HCT116 (cell line): ENCODE results near the gene RNF39. TPM values are rescaled to one million over a fixed set of nuclear protein-coding genes. Genes with fewer than 3 reads are reported as not detected.

ENCODE experiments used
- ATAC-seq: fragments of 200-7000 bp; cut with Tn5 transposase; 2 replicates; pipeline ENCODE4 v1.9.1; 2020; ENCODE audit warnings: mild to moderate bottlenecking, moderate library complexity
- BruUV-seq: library from RNA; stranded (reverse); fragments of 400-500 nt; replicated peaks from 2 replicates; lab custom pipeline; 2021; lab: Mats Ljungman, UMichigan
- CTCF ChIA-PET: fragments of 300-600 bp; sonication (Branson Sonifier 250); formaldehyde crosslinking; loops from one replicate; lab custom pipeline; 2021; ENCODE audit warnings: antibody characterized with exemption; lab: Charles Lee
- POLR2A ChIA-PET: fragments of 300-600, 350-600 bp; sonication (Branson Sonifier 250); formaldehyde crosslinking; loops from one replicate; lab custom pipeline; 2021; ENCODE audit warnings: antibody characterized with exemption; lab: Charles Lee
- RAD21 ChIA-PET, 2 experiments: fragments of 300-600 bp; sonication (Branson Sonifier 250); formaldehyde crosslinking; loops; one replicate each; lab custom pipeline; 2023; ENCODE audit warnings: low total read pairs in 2 of 2; ENCODE audit not compliant: uncharacterized antibody in 2 of 2, unreplicated experiment in 2 of 2, low non-redundant PET in 1 of 2; lab: Charles Lee
- DNase-seq: peaks from one replicate; pipeline ENCODE4 v3.0.0-alpha.2; 2010; ENCODE audit warnings: low read depth, low spot score
- H2AFZ ChIP-seq: fragments of 200-600 bp; shearing (Covaris generic), sonication (generic); 2 replicates; pipeline ENCODE4 v1.6.1; 2017; ENCODE audit warnings: low read depth, mixed run types, mixed read lengths, antibody characterized with exemption, low read length; ENCODE audit not compliant: poor library complexity, severe bottlenecking
- H3K27ac ChIP-seq: 2 replicates; pipeline ENCODE4 v1.5.1; 2012; ENCODE audit warnings: low read depth, low read length
- H3K27me3 ChIP-seq: fragments of 200-600 bp; sonication (generic); 2 replicates; pipeline ENCODE4 v1.6.1; 2016; ENCODE audit warnings: mixed run types, low read length, mixed read lengths; ENCODE audit not compliant: insufficient read depth
- H3K36me3 ChIP-seq, 2 experiments: fragments of 200-500 bp in 1 of 2; fragments of 200-600 bp in 1 of 2; sonication (Bioruptor generic) in 1 of 2; sonication (generic) in 1 of 2; 2 replicates each; pipeline versions ENCODE4 v1.5.1 to v1.6.1; 2014 to 2016; ENCODE audit warnings: low read length in 2 of 2, inconsistent platforms in 1 of 2, mixed read lengths in 1 of 2, mixed run types in 1 of 2; ENCODE audit not compliant: insufficient read depth in 2 of 2, control insufficient read depth in 1 of 2
- H3K4me1 ChIP-seq, 2 experiments: fragments of 200-600 bp in 1 of 2; sonication (generic) in 1 of 2; 2 replicates each; pipeline versions ENCODE4 v1.5.1 to v1.6.1; 2012 to 2017; ENCODE audit warnings: low read length in 2 of 2, inconsistent platforms in 1 of 2, mild to moderate bottlenecking in 1 of 2, mixed read lengths in 1 of 2, mixed run types in 1 of 2, moderate library complexity in 1 of 2; ENCODE audit not compliant: insufficient read depth in 2 of 2, control insufficient read depth in 1 of 2
- H3K4me2 ChIP-seq: fragments of 200-600 bp; sonication (generic); 2 replicates; pipeline ENCODE4 v1.6.1; 2017; ENCODE audit warnings: mixed run types, low read length, mixed read lengths
- H3K4me3 ChIP-seq, 2 experiments: fragments of 200-600 bp in 1 of 2; sonication (generic) in 1 of 2; replicated peaks in 1 of 2; 2 replicates each; pipeline ENCODE4 v1.5.1; 2011 to 2016; ENCODE audit warnings: low read length in 2 of 2, control low read depth in 1 of 2, low read depth in 1 of 2, mild to moderate bottlenecking in 1 of 2, mixed read lengths in 1 of 2, mixed run types in 1 of 2
- H3K79me2 ChIP-seq: fragments of 200-600 bp; sonication (generic); 2 replicates; pipeline ENCODE4 v1.6.1; 2017; ENCODE audit warnings: mild to moderate bottlenecking, mixed run types, low read length, moderate library complexity, mixed read lengths; ENCODE audit not compliant: insufficient read depth
- H3K9ac ChIP-seq: fragments of 200-600 bp; sonication (generic); 2 replicates; pipeline ENCODE4 v1.6.1; 2016; ENCODE audit warnings: low read length, mixed read lengths
- H3K9me2 ChIP-seq: fragments of 200-600 bp; sonication (generic), shearing (Covaris generic); 2 replicates; pipeline ENCODE4 v1.6.1; 2017; ENCODE audit warnings: mixed run types, mild to moderate bottlenecking, moderate library complexity; ENCODE audit not compliant: insufficient read depth
- H3K9me3 ChIP-seq, 2 experiments: fragments of 200-500 bp in 1 of 2; fragments of 200-600 bp in 1 of 2; sonication (Bioruptor generic) in 1 of 2; sonication (generic) in 1 of 2; 2 replicates each; pipeline ENCODE4 v1.6.1; 2014 to 2017; ENCODE audit warnings: low read length in 2 of 2, mixed read lengths in 2 of 2, inconsistent platforms in 1 of 2, low read depth in 1 of 2, mild to moderate bottlenecking in 1 of 2, mixed run types in 1 of 2, moderate library complexity in 1 of 2; ENCODE audit not compliant: control insufficient read depth in 1 of 2, insufficient read depth in 1 of 2
- H4K20me1 ChIP-seq: fragments of 200-600 bp; sonication (generic), shearing (Covaris generic); 2 replicates; pipeline ENCODE4 v1.6.1; 2017; ENCODE audit warnings: mixed run types, mild to moderate bottlenecking, moderate library complexity; ENCODE audit not compliant: insufficient read depth
- ATF3 ChIP-seq: IDR thresholded peaks from 2 replicates; pipeline ENCODE4 v1.6.1; 2012
- CBX3 ChIP-seq: IDR thresholded peaks from 2 replicates; pipeline ENCODE4 v1.6.1; 2012; ENCODE audit warnings: low read depth
- CTCF ChIP-seq, 3 experiments: fragments of 200-600 bp in 1 of 3; sonication (generic) in 1 of 3; IDR thresholded peaks in 2 of 3; conservative IDR thresholded peaks in 1 of 3; 2 replicates each; pipeline ENCODE4 v1.5.1; 2012 to 2017; ENCODE audit warnings: low read depth in 2 of 3, low read length in 2 of 3, antibody characterized with exemption in 1 of 3, borderline replicate concordance in 1 of 3, control low read depth in 1 of 3, mild to moderate bottlenecking in 1 of 3, mixed read lengths in 1 of 3, mixed run types in 1 of 3, moderate library complexity in 1 of 3; ENCODE audit not compliant: insufficient read depth in 1 of 3
- EGR1 ChIP-seq: IDR thresholded peaks from 2 replicates; pipeline ENCODE4 v1.6.1; 2012; ENCODE audit warnings: low read depth
- ELF1 ChIP-seq: IDR thresholded peaks from 2 replicates; pipeline ENCODE4 v1.6.1; 2012; ENCODE audit warnings: low read depth, borderline replicate concordance
- JUND ChIP-seq: IDR thresholded peaks from 2 replicates; pipeline ENCODE4 v1.6.1; 2012
- MAX ChIP-seq: IDR thresholded peaks from 2 replicates; pipeline ENCODE4 v1.6.1; 2012
- POLR2A ChIP-seq: IDR thresholded peaks from 2 replicates; pipeline ENCODE4 v1.7.0; 2011; ENCODE audit warnings: borderline replicate concordance; ENCODE audit not compliant: insufficient read depth, insufficient read length; ENCODE audit errors: extremely low read depth
- RAD21 ChIP-seq: IDR thresholded peaks from 2 replicates; pipeline ENCODE4 v1.6.1; 2012; ENCODE audit warnings: low read depth, mild to moderate bottlenecking
- REST ChIP-seq: IDR thresholded peaks from 2 replicates; pipeline ENCODE4 v1.6.1; 2012; ENCODE audit warnings: low read depth
- SP1 ChIP-seq: IDR thresholded peaks from 2 replicates; pipeline ENCODE4 v1.6.1; 2012; ENCODE audit warnings: low read depth
- TCF7L2 ChIP-seq: IDR thresholded peaks from 2 replicates; pipeline ENCODE4 v1.7.0; 2011; ENCODE audit warnings: borderline replicate concordance, inconsistent platforms; ENCODE audit not compliant: insufficient read depth, insufficient read length; ENCODE audit errors: extremely low read depth
- ZBTB33 ChIP-seq: IDR thresholded peaks from 2 replicates; pipeline ENCODE4 v1.6.1; 2011; ENCODE audit warnings: mild to moderate bottlenecking, low read length, moderate library complexity; ENCODE audit not compliant: insufficient replicate concordance; ENCODE audit errors: extremely low read depth
- ZNF274 ChIP-seq: fragments of 200-500 bp; sonication (Bioruptor generic); IDR thresholded peaks from 2 replicates; pipeline ENCODE4 v1.6.1; 2014; ENCODE audit warnings: mild to moderate bottlenecking, low read depth, low read length, inconsistent platforms
- intact Hi-C: fragments of 100-400 bp; cut with micrococcal nuclease; formaldehyde crosslinking; loops from 2 replicates; pipeline ENCODE4 v1.10.0; 2022
- total RNA-seq: library from RNA; stranded (reverse); gene quantifications from one replicate; pipeline ENCODE4 v1.2.1, GENCODE V29; 2021; ENCODE audit not compliant: unreplicated experiment

The RNF39 gene
- total RNA-seq, 1 experiment from 2014 or later: 0.22 TPM

GRCh38 chr6:30047220-30047619 lies 28.3 kb downstream of the RNF39 start:
- ChIA-PET CTCF (no interaction called here), RAD21 (no interaction called here), POLR2A (no interaction called here)
- Histone ChIP-seq H3K4me2 (no peak overlapping the region), H3K4me3 (no peak overlapping the region), H3K27ac (no peak overlapping the region), H3K27me3 (no peaks in the 10 kb centered on the region), H3K9ac (no peak overlapping the region), H4K20me1 (no peaks in the 10 kb centered on the region), H3K9me2 (no peaks in the 10 kb centered on the region), H3K36me3 (no peaks in the 10 kb centered on the region), H2AFZ (no peak overlapping the region), H3K4me1 (no peaks in the 10 kb centered on the region), H3K79me2 (no peaks in the 10 kb centered on the region), H3K9me3 (no peaks in the 10 kb centered on the region)
- no peak for DNase-seq
- no peak for ATAC-seq
- intact Hi-C loops: no loop called here
- BruUV-seq: no TSS peak
- TF ChIP-seq TCF7L2 (no peak), EGR1 (no peak), POLR2A (no peak), MAX (no peak), REST (no peak), ZNF274 (no peak), SP1 (no peak), ATF3 (no peak), ELF1 (no peak), CTCF (IDR thresholded peaks at IDR 0.05 in 2 of 3, conservative IDR thresholded peaks at IDR 0.05 in 1 of 3; ENCODE audit: borderline replicate concordance in 1 of 3, insufficient read depth in 1 of 3, low read depth in 2 of 3, low read length in 2 of 3) (no peak), RAD21 (no peak), JUND (no peak), ZBTB33 (no peak), CBX3 (no peak)
- TF ChIP-seq, all 23 proteins: peak for 0
